Stimulated activated CD8-positive, alpha-beta memory T cell treated with anti-CD3 and anti-CD28 coated beads, Interleukin-7, amount 100 ng/mL, for 48 hours (primary cell): Measurements from ENCODE around the gene ARSG.
"Not testable (repeated sequence)": the region's sequence is repeated elsewhere in the genome, so short reads cannot be mapped to it uniquely, and the experiment has no call there.

ENCODE experiments used
- DNase-seq, 2 donors: peaks; one replicate each; pipeline ENCODE4 v3.0.0-alpha.2; 2020; ENCODE audit warnings: low read depth in 1 of 2; ENCODE audit errors: extremely low read depth in 1 of 2

The ARSG gene

GRCh38 chr17:68365469-68365868 lies 74.2 kb downstream of the ARSG start:
- no peak for DNase-seq

- no peak for DNase-seq
These were observed 77.1 kb downstream of the ARSG start for GRCh38 chr17:68368387-68368786.

- no peak for DNase-seq
These were observed 84.3 kb downstream of the ARSG start for GRCh38 chr17:68375566-68375965.

- DNase-seq = not testable (repeated sequence)
These were observed 84.9 kb downstream of the ARSG start for GRCh38 chr17:68376178-68376577.

- DNase-seq = no peak
These were observed 86.5 kb downstream of the ARSG start for GRCh38 chr17:68377771-68378267.

- no peak for DNase-seq
These were observed 87.2 kb downstream of the ARSG start for GRCh38 chr17:68378268-68379176.

GRCh38 chr17:68379177-68379510 lies 87.8 kb downstream of the ARSG start:
- DNase-seq = no peak

DNA sequence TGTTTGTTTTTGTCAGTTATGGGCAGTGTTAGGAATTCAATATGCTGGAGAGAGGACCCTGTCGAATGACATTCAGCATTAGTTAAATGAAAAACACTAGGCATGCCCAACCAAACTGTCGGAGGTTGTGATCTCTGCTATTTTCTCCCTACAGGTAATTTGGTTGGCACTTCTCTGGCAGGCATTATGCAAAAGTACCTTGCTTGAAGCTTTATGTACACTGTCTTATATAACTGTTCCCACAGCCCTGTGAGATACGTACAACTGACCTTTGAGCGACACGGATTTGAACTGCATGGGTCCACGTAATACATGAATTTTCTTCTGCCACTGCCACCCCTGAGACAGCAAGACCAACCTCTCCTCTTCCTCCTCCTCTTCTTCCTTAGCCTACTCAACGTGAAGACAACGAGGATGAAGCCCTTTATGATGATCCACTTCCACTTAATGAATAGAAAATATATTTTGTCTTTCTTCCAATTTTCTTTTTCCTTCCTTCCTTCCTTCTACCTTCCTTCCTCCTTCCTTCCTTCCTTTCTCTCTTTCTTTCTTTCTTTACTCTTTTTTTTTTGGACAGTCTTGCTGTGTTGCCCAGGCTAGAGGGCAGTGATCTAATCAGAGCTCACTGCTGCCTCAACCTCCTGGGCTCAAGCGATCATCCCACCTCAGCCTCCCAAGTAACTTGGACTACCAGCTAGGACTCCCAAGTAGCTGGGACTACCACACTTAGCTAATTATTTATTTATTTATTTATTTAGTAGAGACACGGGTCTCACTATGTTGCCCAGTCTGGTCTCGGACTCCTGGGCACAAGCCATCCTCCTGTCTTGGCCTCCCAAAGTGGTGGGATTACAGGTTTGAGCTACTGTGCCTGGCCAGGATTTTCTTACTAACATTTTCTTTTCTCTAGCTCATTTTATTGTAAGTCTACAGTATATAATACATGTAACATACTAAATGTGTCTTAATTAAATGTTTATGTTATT lies 88.7 kb downstream of the ARSG start:
- DNase-seq = no peak

DNA sequence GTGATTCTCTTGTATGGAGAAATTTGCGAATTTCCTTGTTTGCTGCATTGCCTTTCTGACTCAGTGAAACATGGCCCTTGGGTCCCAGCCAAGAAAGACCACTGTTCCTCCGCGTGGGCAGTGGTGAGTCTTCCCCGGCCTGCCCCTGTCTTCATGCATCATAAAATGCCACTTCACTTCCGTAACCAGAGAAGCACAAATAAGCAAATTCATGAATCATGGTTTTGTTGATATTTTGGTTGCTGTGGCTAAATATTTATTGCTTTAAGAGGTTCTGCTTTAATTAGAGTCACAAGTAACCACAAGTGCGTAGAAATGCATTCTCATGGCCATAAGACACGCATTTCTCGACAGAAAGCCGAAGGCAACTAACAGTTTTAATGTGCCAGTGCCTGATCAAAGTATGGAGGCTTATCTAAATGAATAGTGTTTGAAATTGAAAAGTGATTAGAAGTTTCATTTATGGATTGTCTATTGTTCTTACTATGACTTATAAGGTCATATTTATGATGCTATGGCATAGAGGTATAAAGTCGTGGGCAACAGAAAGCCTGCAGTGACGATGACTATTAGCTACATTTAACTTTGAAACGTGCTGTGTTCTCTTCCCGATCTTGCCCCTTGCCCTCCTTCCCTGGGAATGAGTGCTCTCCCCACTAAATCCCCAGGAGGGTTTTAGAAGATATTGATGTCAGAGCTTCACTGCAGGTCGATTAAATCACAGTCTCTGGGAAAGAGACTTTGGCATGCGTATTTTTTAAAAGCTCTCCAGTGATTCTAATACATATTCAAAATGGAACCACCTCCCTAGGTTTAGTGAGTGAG lies 90.0 kb downstream of the ARSG start:
- DNase-seq = peak in 1 of 2 donors; percentile 32

DNA sequence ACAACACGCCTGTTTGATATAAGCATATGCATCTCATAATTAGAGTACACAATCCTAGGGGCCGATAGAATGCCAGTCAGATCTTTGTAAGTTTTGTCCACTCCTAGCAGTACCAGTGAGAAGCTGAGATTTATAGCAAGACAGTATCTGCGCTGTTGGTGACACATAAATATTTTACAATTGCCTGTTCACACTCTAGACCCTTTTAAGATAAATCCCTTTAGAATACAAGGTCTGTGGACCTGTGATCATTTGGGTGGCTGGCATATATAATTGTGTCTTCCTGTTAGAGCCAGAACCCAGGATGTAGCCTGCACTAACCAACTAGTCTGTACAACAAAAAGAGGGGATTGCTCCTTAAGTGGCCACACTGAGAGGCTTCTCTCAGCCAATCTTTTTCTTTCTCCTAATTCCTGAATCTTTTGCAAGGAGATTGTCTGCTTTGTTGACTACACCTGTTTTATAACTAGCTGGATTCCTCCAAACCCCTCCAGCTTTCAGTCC lies 91.3 kb downstream of the ARSG start:
- no peak for DNase-seq

DNA sequence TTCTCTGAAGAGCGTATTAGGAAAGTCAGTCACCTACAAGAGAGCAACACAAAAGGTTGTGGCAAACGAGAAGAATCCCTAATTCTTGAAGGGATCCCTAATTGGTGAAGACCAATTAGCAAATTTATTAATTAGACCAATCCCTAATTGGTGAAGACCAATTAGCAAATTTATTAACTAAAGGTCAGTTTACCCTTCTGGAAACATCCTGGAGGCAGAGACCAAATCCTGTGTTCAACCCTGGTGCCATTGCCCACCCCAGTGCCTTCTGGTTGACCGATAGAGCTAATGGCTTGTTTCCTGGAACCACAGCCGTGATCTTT lies 91.8 kb downstream of the ARSG start:
- DNase-seq = no peak

GRCh38 chr17:68383443-68384321 lies 92.4 kb downstream of the ARSG start:
- DNase-seq = peak in 1 of 2 donors; percentile 2

DNA sequence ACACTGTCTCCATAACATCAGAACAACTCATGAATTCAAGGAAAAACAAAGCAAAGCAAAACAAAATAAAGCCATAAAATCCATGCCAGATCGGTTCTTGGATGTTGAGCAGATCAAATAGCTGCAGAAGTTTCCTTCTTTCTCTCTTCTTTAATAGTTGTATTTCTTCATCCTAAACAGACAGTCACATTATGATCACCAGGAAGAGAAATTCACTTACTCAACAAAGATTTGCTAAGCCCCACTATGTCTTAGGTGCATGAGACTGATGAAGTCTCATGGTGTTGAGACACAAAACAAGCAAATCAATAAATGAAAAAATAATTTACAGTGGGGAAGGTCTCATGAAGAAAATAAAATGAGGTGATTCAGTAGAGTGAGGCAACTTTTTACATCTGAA lies 93.2 kb downstream of the ARSG start:
- DNase-seq = no peak

- no peak for DNase-seq
These were observed 93.6 kb downstream of the ARSG start for GRCh38 chr17:68384941-68385340.

- no peak for DNase-seq
These were observed 94.4 kb downstream of the ARSG start for GRCh38 chr17:68385490-68386215.

DNA sequence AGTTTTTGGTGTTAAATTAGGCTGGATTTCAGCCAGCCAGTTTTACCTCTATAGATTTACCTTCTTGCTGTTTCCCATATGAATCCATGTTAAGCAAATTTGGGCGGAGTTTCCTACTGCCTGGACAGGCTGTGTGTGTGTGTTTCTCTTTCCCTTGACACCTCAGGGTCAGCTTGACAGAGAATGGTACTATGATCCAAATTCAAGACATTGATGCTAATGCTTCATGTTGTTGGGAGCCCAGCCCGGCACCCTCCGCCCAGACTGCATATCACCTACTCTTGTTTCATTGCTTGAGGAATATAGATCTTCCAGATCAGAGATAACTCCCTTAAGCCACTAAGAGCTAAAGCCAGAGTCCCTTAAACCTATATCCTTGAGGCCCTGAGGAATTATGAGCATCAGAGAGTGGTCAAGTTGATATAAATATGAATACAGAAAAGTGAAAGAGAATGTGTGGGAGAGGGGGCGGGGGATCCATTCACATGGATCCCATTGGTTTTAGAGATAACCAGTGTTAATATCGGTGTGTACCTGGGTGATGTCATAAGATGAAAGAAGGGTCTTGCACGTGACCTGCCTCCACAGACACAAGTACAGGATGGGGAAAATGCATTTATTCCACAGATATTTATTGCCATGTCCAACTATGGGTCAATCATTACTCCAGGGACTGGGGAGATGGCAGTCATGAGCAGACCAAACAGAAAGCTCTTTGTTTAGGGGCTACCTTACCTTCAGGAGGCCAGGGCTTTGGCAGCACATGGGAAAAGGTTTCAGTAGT lies 96.3 kb downstream of the ARSG start:
- DNase-seq = no peak

- no peak for DNase-seq
These were observed 97.7 kb downstream of the ARSG start for GRCh38 chr17:68389041-68389440.

- no peak for DNase-seq
These were observed 99.7 kb downstream of the ARSG start for GRCh38 chr17:68390888-68391545.
